Activated CD4-positive, alpha-beta T cell treated with anti-CD3 and anti-CD28 coated beads, Interleukin-2, amount 10 ng/mL, durations not matched to agents 24 days and 14 days (primary cell): ENCODE data around the gene SLC34A3. TPM values are rescaled to one million over a fixed set of nuclear protein-coding genes. Genes with fewer than 3 reads are reported as not detected.

ENCODE experiments used
- DNase-seq: peaks from one replicate; pipeline ENCODE4 v3.0.0; 2022
- H3K27ac Mint-ChIP-seq: one replicate; pipeline ENCODE4 v1.8.0; 2022; ENCODE audit warnings: mild to moderate bottlenecking, mixed read lengths
- H3K27me3 Mint-ChIP-seq: one replicate; pipeline ENCODE4 v1.8.0; 2022; ENCODE audit warnings: mixed read lengths
- H3K36me3 Mint-ChIP-seq: one replicate; pipeline ENCODE4 v1.8.0; 2022; ENCODE audit warnings: low read depth, mild to moderate bottlenecking, mixed read lengths
- H3K4me1 Mint-ChIP-seq: one replicate; pipeline ENCODE4 v1.8.0; 2021; ENCODE audit warnings: mixed read lengths
- H3K4me3 Mint-ChIP-seq: one replicate; pipeline ENCODE4 v1.8.0; 2022; ENCODE audit warnings: mild to moderate bottlenecking, moderate library complexity, mixed read lengths
- H3K9me3 Mint-ChIP-seq: one replicate; pipeline ENCODE4 v1.8.0; 2021; ENCODE audit warnings: mixed read lengths
- intact Hi-C: fragments of 100-400 bp; cut with micrococcal nuclease; formaldehyde crosslinking; loops from one replicate; pipeline ENCODE4 v1.15.1; 2023
- total RNA-seq: library from RNA; stranded (reverse); gene quantifications from 2 replicates; pipeline ENCODE4 v1.2.3, GENCODE V29; 2022

SLC34A3 gene
- total RNA-seq, 1 donor from 2014 or later: not detected

DNA sequence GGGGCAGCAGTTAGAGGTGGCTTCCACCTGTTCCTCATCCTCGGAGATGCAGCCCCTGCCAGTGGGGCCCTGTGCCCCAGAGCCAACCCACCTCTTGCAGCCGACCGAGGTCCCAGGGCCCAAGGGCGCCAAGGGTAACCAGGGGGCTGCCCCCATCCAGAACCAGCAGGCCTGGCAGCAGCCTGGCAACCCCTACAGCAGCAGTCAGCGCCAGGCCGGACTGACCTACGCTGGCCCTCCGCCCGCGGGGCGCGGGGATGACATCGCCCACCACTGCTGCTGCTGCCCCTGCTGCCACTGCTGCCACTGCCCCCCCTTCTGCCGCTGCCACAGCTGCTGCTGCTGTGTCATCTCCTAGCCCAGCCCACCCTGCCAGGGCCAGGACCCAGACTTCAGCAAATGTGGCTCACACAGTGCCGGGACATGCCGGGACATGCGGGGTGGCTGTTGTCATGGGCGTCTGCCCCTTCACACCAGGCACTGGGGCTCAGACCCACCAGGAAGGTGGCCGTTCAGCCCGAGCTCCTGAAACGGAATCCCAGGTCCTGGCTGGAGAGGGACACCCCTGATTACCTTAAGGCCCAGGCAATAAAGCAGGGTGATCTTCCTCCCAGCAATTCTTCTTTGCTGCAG, 4.9 kb upstream of the SLC34A3 start:
- Mint-ChIP-seq H3K9me3 (no peaks in the 10 kb centered on the region), H3K27ac (no peak overlapping the region), H3K27me3 (peaks cover 2% of the 10 kb centered on the region), H3K4me1 (peaks cover 6% of the 10 kb centered on the region), H3K4me3 (no peak overlapping the region), H3K36me3 (no peaks in the 10 kb centered on the region)
- no peak for DNase-seq
- intact Hi-C loops: no loop called here

GRCh38 chr9:137226338-137227053, 4.2 kb upstream of the SLC34A3 start:
- intact Hi-C loops: loop anchor here (1.0 kb wide), 1 partner anchor 108 kb away; no protein-coding TSS in a partner anchor
- H3K4me1 Mint-ChIP-seq: peaks cover 6% of the 10 kb centered on the region
- no peak for DNase-seq

DNA sequence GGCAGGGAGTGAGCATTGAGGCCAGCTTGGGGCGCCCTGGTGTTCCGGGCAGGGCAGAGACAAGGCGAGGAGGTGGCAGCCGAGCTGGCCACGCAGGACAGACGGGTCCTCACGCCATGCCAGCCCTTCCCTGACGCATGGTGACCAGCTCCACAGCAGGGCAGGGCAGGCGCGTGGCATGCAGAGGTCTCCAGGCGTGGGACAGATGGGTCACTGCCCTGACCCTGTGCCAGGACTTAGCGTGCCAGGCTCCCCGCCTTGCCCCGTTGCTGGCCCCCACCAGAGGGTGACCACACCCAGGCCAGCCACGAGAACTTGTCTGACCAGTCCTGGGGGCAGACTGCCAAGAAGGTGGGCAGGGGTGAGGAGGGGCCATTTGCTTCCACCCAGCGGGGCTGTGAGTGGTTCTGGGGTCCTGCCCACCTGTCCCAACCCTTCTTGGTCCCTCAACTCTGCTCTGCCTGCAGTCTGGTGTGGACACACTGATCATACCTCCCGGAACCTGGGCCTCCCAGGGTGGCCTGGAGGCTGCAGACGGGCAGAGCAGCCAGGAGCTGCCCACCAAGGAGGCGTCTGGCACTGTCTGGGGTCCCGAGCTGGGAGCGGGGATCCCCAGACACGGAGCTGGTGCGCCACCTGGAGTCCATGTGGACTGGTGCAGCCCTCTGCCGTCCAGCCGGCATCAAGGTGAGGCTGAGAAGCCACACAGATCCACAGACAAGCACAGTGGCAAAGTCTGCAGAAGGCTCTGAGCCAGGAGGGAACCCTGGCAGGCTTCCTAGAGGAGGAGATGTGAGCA, 3.4 kb upstream of the SLC34A3 start, which contains the start of gene RNF224:
RNF224 (plus strand) TSS at position 449 of the 799 bp plus-strand sequence. CDS start 834 bp downstream, outside the sequence.
- intact Hi-C loops: loop anchor here (1.0 kb wide), 1 partner anchor 109 kb away; no protein-coding TSS in a partner anchor
- peaks cover 6% of the 10 kb centered on the region for H3K4me1 Mint-ChIP-seq
- H3K27me3 Mint-ChIP-seq: peaks cover 2% of the 10 kb centered on the region
- H3K36me3 Mint-ChIP-seq: no peaks in the 10 kb centered on the region
- no peaks in the 10 kb centered on the region for H3K9me3 Mint-ChIP-seq
- peak within 1 kb of the TSS; percentile 55 for H3K27ac Mint-ChIP-seq
- H3K4me3 Mint-ChIP-seq: no peak within 1 kb of the TSS
- DNase-seq: peak; percentile 95

More at GRCh38 chr9:137226338-137227053, 4.2 kb upstream of the SLC34A3 start:
- Mint-ChIP-seq H3K27me3 (peaks cover 2% of the 10 kb centered on the region), H3K27ac (no peak overlapping the region), H3K36me3 (no peaks in the 10 kb centered on the region), H3K9me3 (no peaks in the 10 kb centered on the region), H3K4me3 (no peak overlapping the region)

GRCh38 chr9:137227853-137228505, 2.7 kb upstream of the SLC34A3 start:
- no peak for DNase-seq
- intact Hi-C loops: loop anchor here (1.0 kb wide), 1 partner anchor 110 kb away; no protein-coding TSS in a partner anchor
- Mint-ChIP-seq H3K9me3 (no peaks in the 10 kb centered on the region), H3K36me3 (no peaks in the 10 kb centered on the region), H3K4me1 (peaks cover 5% of the 10 kb centered on the region), H3K4me3 (no peak overlapping the region), H3K27me3 (peaks cover 2% of the 10 kb centered on the region), H3K27ac (peak overlapping the region; percentile 55)

DNA sequence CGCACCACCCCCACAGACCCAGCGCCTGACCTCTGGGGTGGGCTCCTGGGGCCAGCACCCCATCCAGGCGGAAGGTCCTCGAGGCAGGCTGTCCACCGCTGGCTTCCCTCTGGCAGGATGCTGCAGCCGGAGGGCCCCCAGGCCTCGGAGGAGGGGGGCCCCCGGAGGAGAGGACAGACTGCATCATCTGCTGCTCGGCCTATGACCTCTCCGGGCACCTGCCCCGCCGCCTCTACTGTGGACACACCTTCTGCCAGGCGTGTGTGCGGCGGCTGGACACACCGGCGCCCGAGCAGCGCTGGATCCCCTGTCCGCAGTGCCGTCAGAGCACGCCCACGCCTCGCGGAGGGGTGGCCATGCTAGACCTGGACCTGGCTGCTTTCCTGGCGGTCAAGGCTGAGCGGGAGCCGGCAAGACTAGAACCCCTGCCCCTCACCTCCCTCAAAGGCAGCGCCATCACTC, 2.2 kb upstream of the SLC34A3 start:
- H3K36me3 Mint-ChIP-seq: no peaks in the 10 kb centered on the region
- peaks cover 4% of the 10 kb centered on the region for H3K4me1 Mint-ChIP-seq
- no peak overlapping the region for H3K4me3 Mint-ChIP-seq
- intact Hi-C loops: no loop called here
- DNase-seq: no peak
- peaks cover 2% of the 10 kb centered on the region for H3K27me3 Mint-ChIP-seq
- H3K9me3 Mint-ChIP-seq: no peaks in the 10 kb centered on the region
- no peak overlapping the region for H3K27ac Mint-ChIP-seq

DNA sequence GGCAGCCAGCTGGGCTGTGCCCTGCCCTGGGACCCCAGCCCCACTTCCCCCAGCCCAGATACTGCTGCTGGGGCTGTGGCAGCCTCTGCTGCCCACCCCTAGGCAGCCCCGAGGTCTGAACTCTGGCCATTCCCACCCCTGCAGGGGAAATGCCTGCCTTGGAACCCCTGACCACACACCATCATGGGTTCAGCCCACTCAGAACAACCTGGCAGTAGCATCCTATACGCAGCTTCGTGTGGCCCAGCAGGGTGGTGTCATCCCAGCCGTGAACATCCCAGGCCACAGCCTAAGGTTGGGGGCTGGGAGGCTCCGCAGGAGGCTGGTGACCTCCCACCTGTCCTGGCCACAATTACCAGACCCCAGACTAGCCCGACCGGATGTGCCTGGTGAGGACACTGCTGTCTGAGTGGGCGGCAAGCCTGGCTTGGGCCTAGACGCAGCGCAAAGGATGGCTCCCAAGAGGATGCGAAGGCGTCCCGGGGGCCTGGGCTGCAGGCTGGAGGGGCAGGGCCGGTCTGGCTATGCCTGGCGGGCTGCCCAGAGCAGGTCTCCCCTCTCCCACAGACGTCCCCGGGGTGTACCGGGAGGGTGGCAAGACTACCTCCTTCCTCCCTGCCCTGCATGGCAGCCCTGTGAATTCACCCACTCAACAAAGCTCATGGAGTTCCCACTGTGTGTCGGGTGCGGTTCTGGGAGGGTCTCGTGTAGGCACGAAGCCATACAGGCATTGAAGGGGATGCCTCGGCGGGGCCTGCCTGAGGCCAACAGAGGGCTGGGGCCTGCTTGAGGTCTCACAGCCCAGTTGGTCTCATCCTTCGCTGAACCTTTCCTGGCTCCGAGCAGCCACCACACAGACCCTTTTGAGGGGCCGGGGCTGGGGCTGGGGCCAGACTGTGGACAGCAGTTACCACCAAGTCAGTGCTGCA, 1.5 kb upstream of the SLC34A3 start:
- no peak for DNase-seq
- no peaks in the 10 kb centered on the region for H3K36me3 Mint-ChIP-seq
- peaks cover 3% of the 10 kb centered on the region for H3K4me1 Mint-ChIP-seq
- no peak overlapping the region for H3K27ac Mint-ChIP-seq
- H3K9me3 Mint-ChIP-seq: no peaks in the 10 kb centered on the region
- H3K4me3 Mint-ChIP-seq: no peak overlapping the region
- intact Hi-C loops: no loop called here
- peaks cover 2% of the 10 kb centered on the region for H3K27me3 Mint-ChIP-seq

- H3K36me3 Mint-ChIP-seq: no peaks in the 10 kb centered on the region
- H3K27ac Mint-ChIP-seq: no peak overlapping the region
- intact Hi-C loops: no loop called here
- H3K9me3 Mint-ChIP-seq: no peaks in the 10 kb centered on the region
- H3K27me3 Mint-ChIP-seq: peaks cover 2% of the 10 kb centered on the region
- H3K4me3 Mint-ChIP-seq: no peak overlapping the region
- DNase-seq: no peak
- peaks cover 3% of the 10 kb centered on the region for H3K4me1 Mint-ChIP-seq
Observed at GRCh38 chr9:137229903-137230704, 597 bp upstream of the SLC34A3 start.

- Mint-ChIP-seq H3K27ac (no peak overlapping the region), H3K4me3 (no peak overlapping the region), H3K36me3 (no peaks in the 10 kb centered on the region), H3K9me3 (no peaks in the 10 kb centered on the region), H3K4me1 (peaks cover 3% of the 10 kb centered on the region), H3K27me3 (peaks cover 3% of the 10 kb centered on the region)
- intact Hi-C loops: no loop called here
- DNase-seq: no peak
Observed at GRCh38 chr9:137231372-137232039, 805 bp downstream of the SLC34A3 start.

GRCh38 chr9:137232101-137232500, 1.4 kb downstream of the SLC34A3 start:
- Mint-ChIP-seq H3K4me3 (no peak overlapping the region), H3K4me1 (peaks cover 3% of the 10 kb centered on the region), H3K27ac (no peak overlapping the region), H3K9me3 (no peaks in the 10 kb centered on the region), H3K36me3 (no peaks in the 10 kb centered on the region), H3K27me3 (peaks cover 3% of the 10 kb centered on the region)
- intact Hi-C loops: no loop called here
- DNase-seq: no peak

- H3K9me3 Mint-ChIP-seq: no peaks in the 10 kb centered on the region
- H3K4me3 Mint-ChIP-seq: no peak overlapping the region
- no peak for DNase-seq
- H3K4me1 Mint-ChIP-seq: peaks cover 2% of the 10 kb centered on the region
- intact Hi-C loops: no loop called here
- H3K27me3 Mint-ChIP-seq: peaks cover 3% of the 10 kb centered on the region
- H3K27ac Mint-ChIP-seq: no peak overlapping the region
- no peaks in the 10 kb centered on the region for H3K36me3 Mint-ChIP-seq
Observed at GRCh38 chr9:137232510-137232909, 1.8 kb downstream of the SLC34A3 start.

DNA sequence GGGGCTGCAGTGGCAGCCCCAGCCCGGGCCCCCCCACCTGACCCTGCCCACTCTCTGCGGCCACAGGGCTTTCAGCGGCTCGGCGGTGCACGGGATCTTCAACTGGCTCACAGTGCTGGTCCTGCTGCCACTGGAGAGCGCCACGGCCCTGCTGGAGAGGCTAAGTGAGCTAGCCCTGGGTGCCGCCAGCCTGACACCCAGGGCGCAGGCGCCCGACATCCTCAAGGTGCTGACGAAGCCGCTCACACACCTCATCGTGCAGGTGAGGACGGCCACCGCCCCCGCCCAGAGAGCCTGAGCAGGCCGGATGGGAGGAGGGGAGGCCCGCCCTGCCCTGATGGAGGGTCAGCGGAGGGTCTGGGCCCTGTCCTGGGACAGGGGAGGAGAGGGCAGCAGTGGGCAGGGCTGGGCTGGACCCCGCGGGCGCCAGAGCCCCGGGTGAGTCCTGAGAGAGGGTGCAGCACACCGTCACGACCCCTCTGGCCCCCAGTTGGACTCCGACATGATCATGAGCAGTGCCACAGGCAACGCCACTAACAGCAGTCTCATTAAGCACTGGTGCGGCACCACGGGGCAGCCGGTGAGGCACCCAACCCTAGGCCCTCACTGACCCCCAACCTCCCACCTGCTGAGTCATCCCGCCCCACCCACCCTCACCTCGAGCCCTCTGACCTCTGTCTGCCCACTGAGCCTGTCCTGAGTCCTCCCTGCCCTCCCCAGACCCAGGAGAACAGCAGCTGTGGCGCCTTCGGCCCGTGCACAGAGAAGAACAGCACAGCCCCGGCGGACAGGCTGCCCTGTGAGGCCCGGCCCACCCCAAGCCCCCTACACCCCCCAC, 2.7 kb downstream of the SLC34A3 start:
- Mint-ChIP-seq H3K4me1 (peaks cover 2% of the 10 kb centered on the region), H3K4me3 (no peak overlapping the region), H3K27me3 (peaks cover 2% of the 10 kb centered on the region), H3K9me3 (no peaks in the 10 kb centered on the region), H3K27ac (no peak overlapping the region), H3K36me3 (no peaks in the 10 kb centered on the region)
- intact Hi-C loops: no loop called here
- no peak for DNase-seq
